ENCODE data around the gene ACVR1.

The ACVR1 gene

DNA sequence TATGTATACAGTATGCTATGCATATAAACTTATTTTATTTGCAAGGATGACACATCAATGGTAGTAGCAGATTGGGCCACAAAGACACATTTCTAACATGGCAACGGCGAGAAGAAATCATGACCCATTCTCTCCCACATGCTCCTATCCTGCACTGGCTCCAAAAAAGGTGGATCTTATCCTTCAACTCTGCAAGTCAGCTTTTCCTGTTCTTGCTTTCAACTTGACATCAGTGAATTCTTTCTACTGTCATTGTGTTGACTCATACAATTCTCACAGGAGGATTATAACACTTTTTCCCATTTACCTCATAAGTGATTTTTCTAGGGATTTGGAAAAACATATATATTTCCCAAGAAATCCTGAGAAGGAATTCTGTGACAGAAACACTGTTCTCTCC lies 53.1 kb downstream of the ACVR1 start:
- DNase-seq: no peak

- DNase-seq: no peak
Measured at GRCh38 chr2:157822533-157822932, 53.6 kb downstream of the ACVR1 start.

GRCh38 chr2:157821519-157822131 lies 54.5 kb downstream of the ACVR1 start:
- no peak for DNase-seq

GRCh38 chr2:157820193-157820592 lies 55.9 kb downstream of the ACVR1 start:
- DNase-seq: no peak

DNA sequence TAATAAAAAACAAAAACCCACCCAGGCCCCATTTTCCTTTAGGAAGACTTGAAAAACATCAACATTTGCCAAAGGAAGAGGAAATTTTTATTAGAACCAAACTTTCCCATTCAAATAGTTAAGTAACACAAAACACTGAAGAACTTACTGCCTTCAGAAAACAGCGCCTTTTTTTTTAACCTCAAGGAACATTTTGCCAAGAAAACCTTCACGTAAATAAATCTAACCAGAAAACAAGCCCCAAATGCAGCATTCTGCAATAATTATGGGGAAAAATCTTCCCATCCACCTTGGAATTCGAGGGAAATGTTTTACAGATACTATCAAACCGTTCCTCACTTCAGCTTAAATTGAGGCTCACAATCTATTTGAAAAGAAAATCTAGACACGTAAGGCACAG lies 56.4 kb downstream of the ACVR1 start:
- DNase-seq: no peak

- DNase-seq: no peak
Measured at GRCh38 chr2:157818227-157818626, 57.9 kb downstream of the ACVR1 start.

DNA sequence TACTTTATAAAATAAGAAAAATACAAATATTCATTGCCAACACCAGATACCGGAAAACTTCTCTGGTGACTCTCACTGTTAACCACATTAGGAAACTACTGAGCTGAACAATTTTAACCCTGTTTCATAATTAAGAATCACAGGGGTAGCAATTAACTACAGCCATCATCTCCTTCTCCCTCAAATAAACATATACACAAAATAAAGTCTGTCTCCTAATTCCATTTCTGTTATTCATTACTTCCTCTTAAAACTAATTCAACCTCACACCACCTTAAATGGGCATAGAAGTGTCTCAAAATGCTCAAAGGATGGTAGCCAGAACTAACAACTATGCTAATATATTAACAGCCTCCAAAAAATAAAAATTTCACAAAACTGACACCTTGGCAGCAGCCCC lies 60.7 kb downstream of the ACVR1 start:
- DNase-seq: no peak

GRCh38 chr2:157813467-157813866 lies 62.7 kb downstream of the ACVR1 start:
- DNase-seq: no peak

DNA sequence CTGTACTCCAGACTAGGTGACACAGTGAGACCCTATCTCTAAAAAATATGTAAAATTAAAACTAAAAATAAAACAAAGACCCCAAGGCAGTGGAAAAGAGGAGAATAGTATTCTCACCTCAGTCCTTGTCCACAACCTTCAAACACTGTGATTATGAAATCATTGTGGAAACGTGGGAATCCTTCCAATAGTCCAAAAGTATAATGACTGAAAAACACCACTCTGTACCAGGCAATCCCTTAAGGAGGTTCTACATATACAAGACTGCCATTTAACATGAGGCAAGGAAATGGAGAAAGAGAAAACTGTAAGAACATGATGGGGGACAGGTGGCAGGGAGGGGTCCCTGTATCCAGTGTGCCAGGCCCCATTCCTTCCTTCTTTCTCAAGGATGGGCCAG lies 66.1 kb downstream of the ACVR1 start:
- no peak for DNase-seq

DNA sequence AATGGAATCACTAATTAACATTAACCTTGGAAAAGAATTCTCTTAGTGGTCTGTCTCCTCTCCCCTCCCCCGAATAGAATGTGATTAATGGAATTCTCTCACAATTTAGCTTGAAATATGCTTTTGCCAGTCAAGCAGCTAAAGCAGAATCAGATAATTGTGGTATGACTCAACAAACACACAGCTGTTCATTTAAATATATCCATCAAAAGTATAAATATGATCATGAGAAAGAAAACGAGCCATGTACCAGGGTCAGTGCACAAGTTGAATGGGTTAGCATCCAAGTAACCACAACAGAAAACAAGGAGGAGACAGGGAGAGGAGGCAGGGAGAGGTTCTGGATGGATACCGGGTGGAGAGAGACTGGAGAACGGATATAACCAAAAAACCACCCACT lies 66.9 kb downstream of the ACVR1 start:
- no peak for DNase-seq

DNA sequence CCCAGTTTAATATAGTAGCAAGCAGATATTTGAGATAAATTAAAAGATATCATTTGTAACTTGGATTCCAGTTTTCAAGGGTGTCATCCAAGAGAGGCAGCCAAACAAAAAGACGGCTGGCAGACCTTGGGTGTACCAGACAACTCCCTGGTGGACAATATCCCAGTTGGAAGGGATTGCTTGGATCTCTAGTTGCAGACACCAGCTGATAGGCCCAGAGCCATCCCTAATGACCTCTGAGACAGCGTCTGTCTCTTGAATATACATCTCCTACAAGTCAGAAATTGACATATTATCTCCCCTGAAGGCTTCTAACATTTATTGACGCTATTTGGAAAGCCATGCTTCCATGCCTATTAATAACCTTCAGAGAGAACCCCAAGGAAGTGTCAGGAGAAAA lies 67.7 kb downstream of the ACVR1 start:
- DNase-seq: no peak

- no peak for DNase-seq
Measured at GRCh38 chr2:157806426-157807077, 69.6 kb downstream of the ACVR1 start.

GRCh38 chr2:157805519-157805918 lies 70.6 kb downstream of the ACVR1 start:
- no peak for DNase-seq

DNA sequence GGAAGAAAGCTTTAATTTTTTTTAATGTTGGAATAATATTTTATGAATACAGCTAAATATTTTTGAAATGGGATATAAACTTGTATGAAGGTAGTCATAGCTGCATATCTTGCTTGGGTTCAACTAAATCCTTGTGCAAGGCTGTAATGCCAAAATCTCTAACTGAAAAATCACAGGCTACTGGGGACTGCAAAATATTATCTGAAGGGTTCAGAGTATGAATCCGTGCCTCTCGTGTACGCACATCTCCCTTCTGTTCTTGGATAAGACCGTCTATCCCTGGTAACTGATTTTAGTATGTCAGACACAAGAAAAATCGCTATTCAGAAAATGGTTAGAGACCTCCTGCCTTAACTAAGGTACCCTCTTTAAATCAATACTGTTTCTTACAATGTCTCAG lies 71.8 kb downstream of the ACVR1 start:
- no peak for DNase-seq

DNA sequence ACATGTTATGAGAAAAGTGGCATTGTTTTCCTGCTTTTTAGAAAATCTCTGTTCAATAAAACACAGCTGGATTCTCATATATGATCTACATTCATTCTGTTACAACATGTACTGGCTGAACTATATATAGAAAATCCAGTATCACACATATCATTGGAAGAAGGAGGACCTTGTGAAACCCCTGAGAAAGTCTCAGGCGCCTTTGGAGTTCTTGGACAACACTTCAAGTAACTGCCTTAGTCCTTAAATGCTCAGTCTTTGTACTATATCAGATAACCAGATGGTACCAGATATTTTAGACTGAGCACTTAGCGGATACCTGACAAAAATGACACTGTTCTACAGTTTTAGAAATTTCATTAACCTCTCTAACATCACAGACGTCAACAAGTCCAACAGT lies 72.2 kb downstream of the ACVR1 start:
- DNase-seq: no peak

GRCh38 chr2:157803476-157803875 lies 72.7 kb downstream of the ACVR1 start:
- DNase-seq: no peak

- DNase-seq: no peak
Measured at GRCh38 chr2:157800838-157801495, 75.2 kb downstream of the ACVR1 start.

DNA sequence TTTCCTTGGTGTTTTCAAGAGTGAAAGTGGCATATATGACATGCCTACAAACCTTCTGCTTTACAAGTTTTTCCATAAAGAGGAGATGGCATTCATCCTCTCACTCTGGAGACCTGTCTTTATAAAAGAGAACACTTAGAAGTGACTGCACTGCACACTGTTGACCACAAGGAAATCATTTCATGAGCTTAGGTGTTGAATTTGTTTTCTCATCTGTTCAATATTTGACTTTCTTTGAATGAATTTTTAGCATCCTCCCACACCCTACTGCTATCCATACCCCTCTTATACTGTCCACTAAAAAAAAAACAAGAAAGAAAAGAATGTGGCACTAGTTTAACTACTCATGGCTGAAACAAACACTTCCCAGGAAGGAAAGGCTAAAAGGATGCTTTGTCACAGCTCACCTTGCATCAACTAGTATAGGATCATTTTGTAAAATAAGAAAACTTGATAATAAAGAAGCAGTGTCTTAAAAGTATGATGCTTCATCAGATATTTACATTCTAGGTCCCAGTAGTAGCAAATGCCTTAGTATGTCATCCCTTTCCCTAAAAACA lies 83.0 kb downstream of the ACVR1 start:
- no peak for DNase-seq

GRCh38 chr2:157792335-157793052 lies 83.6 kb downstream of the ACVR1 start:
- DNase-seq: no peak

DNA sequence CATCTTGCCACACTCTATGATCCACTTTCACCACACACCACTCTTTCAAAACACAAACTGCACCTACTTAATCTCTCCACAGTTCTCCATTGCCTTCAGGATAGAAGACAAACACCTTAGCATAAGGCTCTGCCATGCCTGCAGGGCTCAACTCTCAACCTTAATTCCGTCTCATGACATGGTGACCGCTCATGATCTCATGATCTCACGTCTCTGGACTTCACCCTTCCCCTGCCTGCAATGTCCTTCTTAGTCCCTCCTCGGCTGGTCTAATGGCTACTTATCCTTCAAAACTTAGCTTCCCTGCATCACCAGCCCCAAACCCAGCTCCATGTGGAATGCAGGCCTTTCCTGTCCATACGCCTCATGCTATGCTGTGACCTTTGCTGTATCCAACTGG lies 85.3 kb downstream of the ACVR1 start:
- DNase-seq: no peak

DNA sequence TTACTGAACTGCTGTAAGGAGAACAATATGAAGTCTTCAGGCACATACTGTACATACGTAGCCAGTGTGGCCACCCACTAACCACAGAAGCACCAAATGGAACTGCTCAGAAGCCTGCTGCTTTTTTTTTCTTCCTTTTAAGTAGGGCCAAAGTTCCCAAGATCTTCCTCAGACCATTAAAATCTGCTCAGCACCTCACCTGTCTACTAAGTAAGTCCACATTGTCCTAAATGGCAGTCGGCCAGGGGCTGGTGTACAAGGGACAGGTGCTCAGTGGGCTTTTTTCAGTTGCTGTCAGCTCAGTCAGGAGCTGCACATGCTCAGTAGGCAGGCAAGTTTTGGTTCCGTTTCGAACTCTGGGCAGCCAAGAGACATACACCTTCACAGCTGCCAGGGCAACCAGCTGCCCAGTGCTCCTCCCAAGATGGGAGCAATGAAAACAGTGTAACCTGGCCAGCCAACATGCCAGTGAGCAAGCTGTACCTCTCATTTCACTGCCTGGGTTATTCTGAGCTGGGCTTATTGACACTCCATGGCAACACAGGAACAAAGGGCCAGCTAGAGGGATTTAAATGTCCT lies 86.1 kb downstream of the ACVR1 start:
- DNase-seq: no peak

DNA sequence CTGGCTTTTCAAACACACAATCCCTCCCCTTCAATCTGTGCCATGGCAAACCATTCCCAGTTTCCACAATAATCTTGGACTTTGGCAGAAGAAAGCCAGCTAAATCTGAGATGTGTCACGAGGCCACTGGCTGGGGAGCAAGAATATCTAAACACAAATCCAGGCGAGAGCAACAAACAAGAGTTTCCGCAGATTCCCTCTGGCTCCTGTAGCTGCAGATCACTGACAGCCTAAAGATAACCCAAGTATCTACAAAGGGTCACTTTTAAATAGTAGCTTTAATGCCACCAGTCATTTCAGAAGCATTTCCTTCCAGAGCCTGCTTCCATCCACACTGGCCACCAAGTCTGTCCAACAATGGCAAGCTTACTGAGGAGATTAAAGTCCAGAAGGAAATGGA lies 86.9 kb downstream of the ACVR1 start:
- DNase-seq: no peak

GRCh38 chr2:157788201-157788600 lies 87.9 kb downstream of the ACVR1 start:
- no peak for DNase-seq
